HFFc6 (cell line): ENCODE results near the gene RUSC2. TPM values are rescaled to one million over a fixed set of nuclear protein-coding genes. Genes with fewer than 3 reads are reported as not detected.

Source experiments
- DNase-seq: peaks from one replicate; pipeline ENCODE4 v3.0.0-alpha.2; 2018
- H3K27ac Mint-ChIP-seq: 2 replicates; pipeline ENCODE4 v1.8.0; 2020; ENCODE audit warnings: mild to moderate bottlenecking, mixed read lengths
- H3K27me3 Mint-ChIP-seq: 2 replicates; pipeline ENCODE4 v1.8.0; 2021; ENCODE audit warnings: mild to moderate bottlenecking, moderate library complexity, mixed read lengths; ENCODE audit not compliant: insufficient read depth
- H3K36me3 Mint-ChIP-seq: 2 replicates; pipeline ENCODE4 v1.8.0; 2021; ENCODE audit warnings: low read depth, mixed read lengths
- H3K4me1 Mint-ChIP-seq: 2 replicates; pipeline ENCODE4 v1.8.0; 2020; ENCODE audit warnings: low read depth, mixed read lengths
- H3K4me3 Mint-ChIP-seq: 2 replicates; pipeline ENCODE4 v1.8.0; 2020; ENCODE audit warnings: mild to moderate bottlenecking, moderate library complexity, mixed read lengths
- H3K9me3 Mint-ChIP-seq: 2 replicates; pipeline ENCODE4 v1.8.0; 2020; ENCODE audit warnings: mild to moderate bottlenecking, mixed read lengths
- total RNA-seq, 6 experiments: library from RNA; stranded (reverse); fragmentation: NEBNext Ultra II Directional; extraction: Animal tissue kit (Norgen Biotek cat#: 25700); gene quantifications; 2 replicates in 1 of 6; 3 replicates in 5 of 6; pipeline ENCODE4 v1.2.3, GENCODE V29; 2021
- TF ChIP-seq, protein P1 (sequence below): fragments of 200-600 bp; sonication (generic); IDR thresholded peaks from 2 replicates; pipeline ENCODE4 v1.5.0; 2021; ENCODE audit warnings: antibody characterized with exemption, mild to moderate bottlenecking

Gene RUSC2
- total RNA-seq, 6 experiments from 2014 or later, result 54.0 to 70.7 (median 59.9) TPM

GRCh38 chr9:35518981-35519679, 29.2 kb downstream of the RUSC2 start:
- TF ChIP-seq, protein P1, sequence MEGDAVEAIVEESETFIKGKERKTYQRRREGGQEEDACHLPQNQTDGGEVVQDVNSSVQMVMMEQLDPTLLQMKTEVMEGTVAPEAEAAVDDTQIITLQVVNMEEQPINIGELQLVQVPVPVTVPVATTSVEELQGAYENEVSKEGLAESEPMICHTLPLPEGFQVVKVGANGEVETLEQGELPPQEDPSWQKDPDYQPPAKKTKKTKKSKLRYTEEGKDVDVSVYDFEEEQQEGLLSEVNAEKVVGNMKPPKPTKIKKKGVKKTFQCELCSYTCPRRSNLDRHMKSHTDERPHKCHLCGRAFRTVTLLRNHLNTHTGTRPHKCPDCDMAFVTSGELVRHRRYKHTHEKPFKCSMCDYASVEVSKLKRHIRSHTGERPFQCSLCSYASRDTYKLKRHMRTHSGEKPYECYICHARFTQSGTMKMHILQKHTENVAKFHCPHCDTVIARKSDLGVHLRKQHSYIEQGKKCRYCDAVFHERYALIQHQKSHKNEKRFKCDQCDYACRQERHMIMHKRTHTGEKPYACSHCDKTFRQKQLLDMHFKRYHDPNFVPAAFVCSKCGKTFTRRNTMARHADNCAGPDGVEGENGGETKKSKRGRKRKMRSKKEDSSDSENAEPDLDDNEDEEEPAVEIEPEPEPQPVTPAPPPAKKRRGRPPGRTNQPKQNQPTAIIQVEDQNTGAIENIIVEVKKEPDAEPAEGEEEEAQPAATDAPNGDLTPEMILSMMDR, result no peak
- Mint-ChIP-seq H3K4me1 (peaks cover 94% of the 10 kb centered on the region), H3K4me3 (peak overlapping the region; percentile 66), H3K27ac (peak overlapping the region; percentile 92), H3K36me3 (peaks cover 8% of the 10 kb centered on the region), H3K9me3 (no peaks in the 10 kb centered on the region), H3K27me3 (no peaks in the 10 kb centered on the region)
- peak; percentile 22 for DNase-seq

DNA sequence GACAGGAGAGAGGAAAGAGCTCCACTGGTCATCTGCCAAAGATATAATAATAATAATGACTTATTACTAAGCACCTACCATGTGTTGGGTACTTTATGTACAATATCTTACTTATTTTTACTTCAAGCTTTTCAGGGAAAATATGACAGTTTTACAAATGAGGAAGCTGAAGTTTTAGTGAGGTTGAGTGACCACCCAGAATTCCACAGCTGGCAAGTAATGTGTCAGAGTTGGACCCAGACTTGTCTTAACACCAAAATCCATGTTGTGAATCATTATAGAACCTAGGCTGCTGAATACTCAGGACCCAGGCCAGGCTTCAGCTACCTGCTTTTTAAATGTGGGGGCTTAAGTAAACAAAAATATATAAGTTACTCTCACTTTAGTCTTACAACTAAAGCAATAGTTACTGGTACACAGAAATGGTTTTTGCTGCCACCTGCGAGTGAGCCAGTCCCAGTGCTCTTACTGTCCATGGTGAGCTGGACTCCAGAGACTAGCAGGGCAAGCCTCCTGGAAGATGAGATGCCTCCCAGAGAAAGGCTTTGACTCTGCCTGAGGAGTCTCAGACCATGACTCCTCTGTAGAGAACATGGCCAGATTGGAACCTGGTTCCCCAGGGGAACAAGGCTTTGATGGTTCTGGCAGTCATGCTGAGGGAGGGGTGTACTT, 29.9 kb downstream of the RUSC2 start:
- Mint-ChIP-seq H3K27me3 (no peaks in the 10 kb centered on the region), H3K36me3 (peaks cover 5% of the 10 kb centered on the region), H3K9me3 (no peaks in the 10 kb centered on the region), H3K27ac (peak overlapping the region; percentile 92), H3K4me1 (peaks cover 87% of the 10 kb centered on the region), H3K4me3 (peak overlapping the region; percentile 66)
- DNase-seq, result no peak
- TF ChIP-seq, protein P1, result no peak

GRCh38 chr9:35520364-35520710, 30.4 kb downstream of the RUSC2 start:
- H3K4me1 Mint-ChIP-seq, result peaks cover 87% of the 10 kb centered on the region
- H3K4me3 Mint-ChIP-seq, result peak overlapping the region; percentile 66
- DNase-seq, result no peak
- H3K9me3 Mint-ChIP-seq, result no peaks in the 10 kb centered on the region
- peak overlapping the region; percentile 92 for H3K27ac Mint-ChIP-seq
- peaks cover 5% of the 10 kb centered on the region for H3K36me3 Mint-ChIP-seq
- H3K27me3 Mint-ChIP-seq, result no peaks in the 10 kb centered on the region
- TF ChIP-seq, protein P1, result no peak

GRCh38 chr9:35521708-35522107, 31.8 kb downstream of the RUSC2 start:
- TF ChIP-seq, protein P1, result no peak
- peaks cover 84% of the 10 kb centered on the region for H3K4me1 Mint-ChIP-seq
- peak overlapping the region; percentile 47 for H3K4me3 Mint-ChIP-seq
- DNase-seq, result peak; percentile 58
- H3K9me3 Mint-ChIP-seq, result no peaks in the 10 kb centered on the region
- H3K27ac Mint-ChIP-seq, result peak overlapping the region; percentile 92
- H3K36me3 Mint-ChIP-seq, result peaks cover 5% of the 10 kb centered on the region
- H3K27me3 Mint-ChIP-seq, result no peaks in the 10 kb centered on the region

- DNase-seq, result no peak
- H3K4me1 Mint-ChIP-seq, result peaks cover 84% of the 10 kb centered on the region
- TF ChIP-seq, protein P1, result peak; percentile 48
- H3K4me3 Mint-ChIP-seq, result peak overlapping the region; percentile 47
- no peaks in the 10 kb centered on the region for H3K27me3 Mint-ChIP-seq
- peaks cover 5% of the 10 kb centered on the region for H3K36me3 Mint-ChIP-seq
- H3K27ac Mint-ChIP-seq, result peak overlapping the region; percentile 92
- H3K9me3 Mint-ChIP-seq, result no peaks in the 10 kb centered on the region
These were observed 32.3 kb downstream of the RUSC2 start for GRCh38 chr9:35522187-35522586.
